Gastrocnemius medialis (tissue), 4 donors: ENCODE measurements around the gene PGM2L1.
A peak's percentile ranks its signal among the peaks of the same experiment; 100 is the strongest.

Experiments used
- CTCF ChIP-seq, 5 experiments: fragments of 450-650 bp in 3 of 5; fragments of 200-600 bp in 2 of 5; sonication (generic) in 2 of 5; IDR thresholded peaks in 4 of 5; conservative IDR thresholded peaks in 1 of 5; 1 replicate in 4 of 5; 2 replicates in 1 of 5; pipeline ENCODE4 v1.5.1; 2016 to 2019; ENCODE audit warnings: antibody characterized with exemption in 5 of 5, mild to moderate bottlenecking in 3 of 5, moderate library complexity in 3 of 5
- POLR2A ChIP-seq, 2 donors: fragments of 450-650 bp; IDR thresholded peaks; one replicate each; pipeline ENCODE4 v1.6.1; 2017; ENCODE audit warnings: antibody characterized with exemption in 2 of 2, mild to moderate bottlenecking in 2 of 2, moderate library complexity in 2 of 2

- TF ChIP-seq CTCF (IDR thresholded peaks at IDR 0.05 in 4 of 5, conservative IDR thresholded peaks at IDR 0.05 in 1 of 5) = no peak
- TF ChIP-seq POLR2A (IDR thresholded peaks at IDR 0.05) = peak; percentile 64 to 87
Measured at GRCh38 chr11:74398244-74399159, at the start of gene PGM2L1.
